ENCODE results near the gene PSMF1.

DNA sequence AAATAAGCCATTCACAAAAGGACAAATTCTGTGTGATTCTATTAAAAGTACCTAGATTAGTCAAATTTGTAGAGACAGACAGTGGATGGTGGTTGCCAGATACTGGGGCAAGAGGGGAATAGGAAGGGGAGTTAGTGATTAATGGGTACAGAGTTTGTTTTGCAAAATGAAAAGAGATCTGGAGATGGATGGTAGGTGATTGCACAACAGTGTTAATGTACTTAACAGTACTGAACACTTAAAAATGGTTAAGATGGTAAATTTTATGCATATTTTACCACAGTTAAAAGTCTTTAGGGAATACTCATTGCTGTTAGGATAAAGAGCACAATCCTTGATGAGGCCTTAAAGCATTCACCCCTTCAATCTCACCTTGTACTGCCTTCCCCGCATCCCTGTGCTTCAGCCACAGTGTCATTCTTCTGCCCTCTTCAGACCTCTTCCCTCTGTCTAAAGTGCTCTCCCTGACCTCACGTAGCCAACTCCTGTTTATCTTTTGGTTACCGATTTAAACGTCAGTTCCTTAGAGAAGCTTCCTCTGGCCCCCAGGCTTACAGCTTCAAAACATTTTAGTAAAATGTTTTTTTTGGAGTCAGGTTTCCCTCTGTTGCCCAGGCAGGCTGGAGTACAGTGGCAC is 11.8 kb downstream of the PSMF1 start:
- no peak for TF ChIP-seq CTCF (IDR thresholded peaks at IDR 0.05)
- TF ChIP-seq POLR2A (IDR thresholded peaks at IDR 0.05), result no peak
